Immature natural killer cell (primary cell): ENCODE results near the gene SGSH. TPM values are rescaled to one million over a fixed set of nuclear protein-coding genes. Genes with fewer than 3 reads are reported as not detected.
A peak's percentile ranks its signal among the peaks of the same experiment; 100 is the strongest.
"Not testable (repeated sequence)": the region's sequence is repeated elsewhere in the genome, so short reads cannot be mapped to it uniquely, and the experiment has no call there.

Source experiments
- DNase-seq, 3 donors: peaks; one replicate each; pipeline ENCODE4 v3.0.0; 2022; ENCODE audit warnings: mixed read lengths in 1 of 3
- H3K27ac Mint-ChIP-seq, 6 donors: one replicate each; pipeline ENCODE4 v1.8.0; 2020; ENCODE audit warnings: mixed read lengths in 6 of 6, mild to moderate bottlenecking in 5 of 6, inconsistent platforms in 4 of 6, moderate library complexity in 3 of 6
- H3K27me3 Mint-ChIP-seq, 3 donors: one replicate each; pipeline ENCODE4 v1.8.0; 2020 to 2021; ENCODE audit warnings: low read depth in 3 of 3, mild to moderate bottlenecking in 3 of 3, mixed read lengths in 3 of 3, moderate library complexity in 3 of 3, inconsistent platforms in 1 of 3
- H3K36me3 Mint-ChIP-seq, 3 donors: one replicate each; pipeline ENCODE4 v1.8.0; 2020; ENCODE audit warnings: mixed read lengths in 3 of 3, inconsistent platforms in 2 of 3, mild to moderate bottlenecking in 2 of 3
- H3K4me1 Mint-ChIP-seq, 2 donors: one replicate each; pipeline ENCODE4 v1.8.0; 2020; ENCODE audit warnings: inconsistent platforms in 2 of 2, mild to moderate bottlenecking in 2 of 2, mixed read lengths in 2 of 2, moderate library complexity in 1 of 2
- H3K4me3 Mint-ChIP-seq, 5 donors: one replicate each; pipeline ENCODE4 v1.8.0; 2020; ENCODE audit warnings: mild to moderate bottlenecking in 5 of 5, mixed read lengths in 5 of 5, inconsistent platforms in 3 of 5, moderate library complexity in 3 of 5
- H3K9me3 Mint-ChIP-seq, 6 donors: one replicate each; pipeline ENCODE4 v1.8.0; 2020; ENCODE audit warnings: mild to moderate bottlenecking in 6 of 6, mixed read lengths in 6 of 6, inconsistent platforms in 4 of 6, moderate library complexity in 3 of 6
- polyA plus RNA-seq, 3 donors: library from polyadenylated mRNA; unstranded; fragments of 300-500 nt; fragmentation: Illumina TruSeq; gene quantifications; one replicate each; pipeline ENCODE4 v1.2.3, GENCODE V29; 2021

Gene SGSH
- polyA plus RNA-seq, 3 donors from 2014 or later: 22.6 to 32.7 (median 26.8) TPM

DNA sequence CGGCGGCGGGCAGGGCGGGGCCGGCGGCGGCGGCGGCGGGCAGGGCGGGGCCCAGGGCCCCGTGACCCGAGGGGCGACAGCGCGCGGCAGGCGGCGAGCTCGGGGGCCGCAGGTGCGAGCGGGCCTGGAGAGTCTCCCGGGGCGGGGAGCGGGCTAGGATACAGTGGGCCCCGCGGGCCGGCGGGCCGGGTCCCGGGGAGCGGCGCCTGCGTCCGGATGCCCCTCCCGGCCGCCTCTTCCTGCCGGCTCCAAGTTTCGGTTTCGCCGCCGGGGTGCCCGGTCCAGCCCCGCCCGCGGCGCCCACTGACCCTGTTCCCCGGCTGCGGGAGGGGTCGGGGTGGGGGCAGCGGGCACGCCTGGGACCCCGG lies 40.6 kb upstream of the SGSH start, which contains the start of gene RNF213:
TSS of gene RNF213 (plus strand) at position 62 of the 368 bp plus-strand sequence. CDS start 2,830 bp downstream, outside the sequence.
- Mint-ChIP-seq H3K27me3 (peaks cover 10 to 25% (median 17%) of the 10 kb centered on the region in 3 donors), H3K4me1 (peaks cover 42 to 43% of the 10 kb centered on the region in 2 donors), H3K27ac (peak within 1 kb of the TSS; percentile 94 to 99 (median 97)), H3K9me3 (no peaks in the 10 kb centered on the region), H3K4me3 (peak within 1 kb of the TSS; percentile 89 to 98 (median 91)), H3K36me3 (peaks cover 3% of the 10 kb centered on the region in 3 donors)
- DNase-seq: peak; percentile 67 to 72 (median 68)

DNA sequence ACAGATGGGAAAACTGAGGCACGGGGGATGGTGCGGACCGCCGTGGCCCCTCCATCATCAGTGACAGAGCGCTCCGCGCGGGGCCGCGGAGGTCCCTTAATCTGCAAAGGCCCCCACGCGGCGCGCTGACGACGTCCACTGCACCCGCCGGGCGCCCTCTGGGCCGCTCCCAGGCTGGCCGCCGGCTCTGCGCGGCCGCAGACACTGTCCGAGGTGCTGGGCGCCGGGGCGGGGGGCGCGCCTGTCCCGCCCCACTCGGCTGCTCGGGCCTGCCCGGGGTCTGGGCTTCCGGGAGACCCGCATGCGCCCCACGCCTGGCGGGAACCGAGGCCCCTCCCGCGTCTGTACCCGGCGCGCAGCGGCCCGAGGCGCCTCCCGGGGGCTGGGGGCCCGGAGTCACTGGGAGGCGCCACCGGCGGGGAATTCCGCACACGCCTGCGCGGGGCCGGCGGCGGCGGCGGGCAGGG lies 40.0 kb upstream of the SGSH start:
- peak overlapping the region; percentile 81 to 91 (median 85) for H3K4me3 Mint-ChIP-seq
- no peaks in the 10 kb centered on the region for H3K9me3 Mint-ChIP-seq
- DNase-seq: peak; percentile 76 to 81 (median 80)
- no peaks in the 10 kb centered on the region for H3K36me3 Mint-ChIP-seq
- H3K27me3 Mint-ChIP-seq: peaks cover 10 to 23% (median 13%) of the 10 kb centered on the region in 3 donors
- peak overlapping the region; percentile 78 to 97 (median 95) for H3K27ac Mint-ChIP-seq
- peaks cover 40 to 42% of the 10 kb centered on the region in 2 donors for H3K4me1 Mint-ChIP-seq

DNA sequence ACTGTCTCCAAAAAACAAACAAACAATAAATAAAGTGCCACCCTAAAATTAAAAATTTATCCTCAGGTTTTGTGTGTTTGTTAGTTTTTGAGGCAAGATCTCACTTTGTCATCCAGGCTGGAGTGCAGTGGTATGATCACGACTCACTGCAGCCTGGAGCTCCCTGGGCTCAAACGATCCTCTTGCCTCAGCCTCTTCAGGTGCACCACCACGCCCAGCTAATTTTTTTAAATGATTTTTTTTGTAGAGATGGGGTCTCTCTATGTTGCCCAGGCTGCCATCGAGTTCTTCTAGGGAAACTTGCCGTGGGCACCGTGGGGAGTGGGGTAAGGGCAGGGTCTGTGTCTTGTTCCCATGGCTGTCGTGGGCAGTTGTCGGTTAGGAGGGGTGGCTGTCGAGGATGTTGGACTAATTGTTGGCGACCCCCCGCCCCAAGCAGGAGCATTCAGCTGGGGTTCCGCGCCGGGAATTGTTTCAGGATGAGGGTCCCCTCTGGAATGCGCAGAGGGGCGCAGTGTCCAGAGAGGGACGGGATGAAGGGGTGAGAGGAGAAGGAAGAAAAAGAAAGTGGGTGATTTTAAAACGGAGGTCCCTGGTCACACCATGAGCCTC lies 39.4 kb upstream of the SGSH start:
- Mint-ChIP-seq H3K4me3 (peak overlapping the region; percentile 81 to 91 (median 85)), H3K4me1 (peaks cover 42% of the 10 kb centered on the region in 2 donors), H3K27me3 (peaks cover 10 to 23% (median 11%) of the 10 kb centered on the region in 3 donors), H3K36me3 (no peaks in the 10 kb centered on the region), H3K27ac (peak overlapping the region; percentile 78 to 97 (median 95)), H3K9me3 (no peaks in the 10 kb centered on the region)
- DNase-seq: no peak

DNA sequence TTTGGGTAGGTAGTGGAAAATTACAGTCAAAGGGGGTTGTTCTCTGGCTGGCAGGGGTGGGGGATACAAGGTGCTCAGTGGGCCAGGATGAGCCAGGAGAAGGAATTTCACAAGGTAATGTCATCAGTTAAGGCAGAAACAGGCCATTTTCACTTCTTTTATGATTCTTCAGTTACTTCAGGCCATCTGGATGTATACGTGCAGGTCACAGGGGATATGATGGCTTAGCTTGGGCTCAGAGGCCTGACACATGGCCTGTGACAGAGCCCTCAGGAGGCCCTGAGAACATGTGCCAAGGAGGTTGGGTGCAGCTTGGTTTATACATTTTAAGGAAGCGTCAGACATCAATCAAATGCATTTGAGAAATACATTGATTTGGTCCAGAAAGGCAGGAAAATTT lies 38.2 kb upstream of the SGSH start:
- H3K9me3 Mint-ChIP-seq, DNase-seq, H3K36me3 Mint-ChIP-seq: not testable (repeated sequence)
- Mint-ChIP-seq H3K4me3 (peak overlapping the region; percentile 64 to 91 (median 82)), H3K4me1 (peaks cover 43 to 44% of the 10 kb centered on the region in 2 donors), H3K27me3 (peaks cover 5 to 18% (median 10%) of the 10 kb centered on the region in 3 donors), H3K27ac (peak overlapping the region; percentile 71 to 97 (median 84))

DNA sequence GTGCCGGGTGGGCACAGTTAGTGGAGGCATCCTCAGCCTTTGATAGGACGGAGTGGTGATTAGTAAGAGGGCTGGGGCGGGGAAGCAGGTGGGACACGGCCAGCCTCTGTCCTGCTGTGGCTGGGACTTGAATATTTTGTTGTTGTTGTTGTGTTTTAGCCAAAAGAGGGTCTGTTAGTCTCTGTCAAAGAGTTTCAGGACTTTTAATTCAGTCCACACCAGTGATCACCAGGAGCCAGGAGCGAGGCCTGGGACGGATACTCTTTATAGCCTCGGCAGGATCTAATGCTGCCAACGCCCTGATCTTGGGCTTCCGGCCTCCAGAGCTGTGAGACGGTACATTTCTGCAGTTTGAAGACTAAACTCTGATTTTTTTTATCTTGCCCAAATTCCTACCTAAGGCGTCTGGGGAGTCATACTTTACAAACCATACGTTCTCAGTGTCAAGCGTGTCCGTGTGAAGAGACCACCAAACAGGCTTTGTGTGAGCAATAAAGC lies 37.6 kb upstream of the SGSH start:
- Mint-ChIP-seq H3K4me1 (peaks cover 41 to 46% of the 10 kb centered on the region in 2 donors), H3K36me3 (no peaks in the 10 kb centered on the region), H3K4me3 (peak overlapping the region in 2 of 5 donors; percentile 33 to 91), H3K9me3 (no peaks in the 10 kb centered on the region), H3K27ac (peak overlapping the region in 5 of 6 donors; percentile 78 to 97 (median 91)), H3K27me3 (peaks cover 5 to 18% (median 10%) of the 10 kb centered on the region in 3 donors)
- no peak for DNase-seq

DNA sequence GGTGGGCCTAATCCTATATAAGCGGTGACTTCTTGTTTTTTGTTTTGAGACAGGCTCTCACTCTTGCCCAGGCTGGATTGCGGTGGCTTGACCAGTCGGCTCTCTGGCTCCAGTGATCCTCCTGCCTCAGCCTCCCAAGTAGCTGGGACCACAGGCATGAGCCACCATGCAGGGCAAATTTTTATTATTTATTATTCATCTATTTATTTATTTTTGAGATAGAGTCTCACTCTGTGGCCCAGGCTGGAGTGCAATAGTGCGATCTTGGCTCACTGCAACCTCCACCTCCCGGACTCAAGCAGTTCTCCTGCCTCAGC lies 35.9 kb upstream of the SGSH start:
- Mint-ChIP-seq H3K9me3 (no peaks in the 10 kb centered on the region), H3K36me3 (no peaks in the 10 kb centered on the region), H3K4me1 (peaks cover 29 to 32% of the 10 kb centered on the region in 2 donors), H3K27ac (no peak overlapping the region), H3K4me3 (no peak overlapping the region), H3K27me3 (peaks cover 2 to 7% (median 5%) of the 10 kb centered on the region in 3 donors)
- DNase-seq: no peak

DNA sequence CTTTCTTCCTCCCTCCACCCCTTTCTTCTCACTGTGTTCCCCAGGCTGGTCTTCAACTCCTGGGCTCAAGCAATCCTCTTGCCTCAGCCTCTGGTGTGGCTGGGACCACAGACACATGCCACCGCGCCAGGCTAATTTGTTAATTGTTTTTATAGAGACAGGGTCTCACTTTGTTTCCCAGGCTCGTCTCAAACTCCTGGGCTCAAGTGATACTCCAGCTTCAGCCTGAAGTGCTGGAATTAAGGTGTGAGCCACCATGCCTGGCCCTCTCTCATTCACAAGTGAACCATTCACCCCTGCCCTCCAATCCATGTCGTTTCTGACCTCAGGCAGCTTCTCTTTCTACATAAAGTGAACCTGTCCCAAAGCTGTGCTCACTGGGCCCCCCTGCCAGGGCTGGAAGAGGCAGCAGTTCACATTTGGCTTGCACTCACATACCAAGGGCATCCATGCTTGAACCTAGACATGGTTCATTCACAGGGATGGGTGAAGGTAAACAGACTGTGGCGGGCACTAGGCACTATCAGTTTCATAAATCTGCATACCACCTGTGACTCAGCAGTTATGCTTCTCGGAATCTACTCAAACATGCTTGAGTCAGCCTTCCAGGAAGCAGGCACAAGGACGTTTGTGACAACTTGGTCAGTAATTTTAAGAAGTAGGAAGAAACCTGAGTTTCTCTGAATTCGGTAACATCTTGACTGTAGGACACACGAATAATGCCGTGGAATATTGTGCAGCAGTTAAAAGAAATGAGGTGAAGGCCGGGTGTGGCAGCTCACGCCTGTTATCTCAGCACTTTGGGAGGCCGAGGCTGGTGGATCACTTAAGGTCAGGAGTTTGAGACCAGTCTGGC lies 34.5 kb upstream of the SGSH start:
- Mint-ChIP-seq H3K27ac (peak overlapping the region; percentile 42 to 92 (median 84)), H3K4me3 (peak overlapping the region; percentile 33 to 77 (median 53)), H3K36me3 (no peaks in the 10 kb centered on the region), H3K27me3 (peaks cover 2 to 7% (median 4%) of the 10 kb centered on the region in 3 donors), H3K9me3 (no peaks in the 10 kb centered on the region), H3K4me1 (peaks cover 26 to 32% of the 10 kb centered on the region in 2 donors)
- DNase-seq: peak in 2 of 3 donors; percentile 26 to 55

DNA sequence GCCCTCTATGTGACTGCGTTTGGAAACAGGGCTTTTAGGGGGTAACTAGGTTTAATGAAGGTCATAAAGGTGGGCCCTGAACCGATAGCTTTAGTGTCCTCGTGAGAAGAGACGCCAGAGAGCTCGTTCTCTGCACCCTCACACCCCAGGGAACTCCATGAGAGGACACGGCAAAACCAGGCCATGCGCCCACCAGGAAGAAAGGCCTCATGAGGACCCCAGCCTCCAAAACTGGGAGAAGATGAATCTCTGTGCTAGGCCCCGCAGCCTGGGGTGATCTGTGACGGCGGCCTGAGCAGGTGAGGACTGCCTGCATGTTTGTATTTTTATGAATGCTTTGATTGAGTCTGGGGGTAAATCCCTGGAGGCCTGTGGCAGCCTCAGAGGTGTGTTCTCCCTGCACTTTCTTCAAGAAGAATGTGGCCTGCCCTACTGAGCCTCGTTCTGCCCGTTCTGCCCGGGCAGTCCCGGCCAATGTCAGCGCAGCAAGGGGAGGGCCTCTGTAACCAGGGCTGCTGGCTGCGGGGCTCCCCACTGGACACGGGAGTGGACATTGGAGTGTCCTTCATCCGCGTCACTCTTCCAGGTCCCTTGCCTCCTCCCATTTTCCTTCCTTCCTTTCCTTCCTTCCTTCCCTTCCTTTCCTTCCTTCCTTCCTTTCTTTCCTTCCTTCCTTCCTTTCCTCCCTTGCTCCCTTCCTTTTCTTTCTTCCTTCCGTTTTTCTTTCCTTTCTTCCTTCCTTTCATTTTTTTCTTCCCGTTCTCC lies 33.7 kb upstream of the SGSH start:
- DNase-seq: no peak
- Mint-ChIP-seq H3K27ac (peak overlapping the region in 4 of 6 donors; percentile 31 to 92 (median 60)), H3K4me3 (peak overlapping the region in 1 of 5 donors; percentile 7), H3K4me1 (peaks cover 21 to 30% of the 10 kb centered on the region in 2 donors), H3K36me3 (no peaks in the 10 kb centered on the region), H3K27me3 (peaks cover 1 to 5% (median 2%) of the 10 kb centered on the region in 3 donors), H3K9me3 (no peaks in the 10 kb centered on the region)

DNA sequence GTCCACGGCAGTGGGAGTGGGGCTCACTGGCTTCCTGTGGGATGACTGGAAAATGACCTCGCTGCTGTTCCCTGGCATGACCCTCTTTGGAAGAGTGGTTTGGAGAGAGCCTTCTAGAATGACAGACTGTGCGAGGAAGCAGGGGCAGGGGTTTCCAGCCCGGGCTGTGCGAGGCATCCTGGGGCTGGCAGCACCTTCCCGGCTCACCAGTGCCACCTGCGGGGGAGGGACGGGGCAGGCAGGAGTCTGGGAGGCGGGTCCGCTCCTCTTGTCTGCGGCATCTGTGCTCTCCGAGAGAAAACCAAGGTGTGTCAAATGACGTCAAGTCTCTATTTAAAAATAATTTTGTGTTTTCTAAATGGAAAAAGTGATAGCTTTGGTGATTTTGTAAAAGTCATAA lies 32.7 kb upstream of the SGSH start:
- DNase-seq: peak; percentile 60 to 72 (median 64)
- peaks cover 19 to 23% of the 10 kb centered on the region in 2 donors for H3K4me1 Mint-ChIP-seq
- H3K27me3 Mint-ChIP-seq: peaks cover 0 to 5% (median 2%) of the 10 kb centered on the region in 3 donors
- H3K4me3 Mint-ChIP-seq: no peak overlapping the region
- H3K9me3 Mint-ChIP-seq: no peaks in the 10 kb centered on the region
- no peaks in the 10 kb centered on the region for H3K36me3 Mint-ChIP-seq
- H3K27ac Mint-ChIP-seq: peak overlapping the region in 2 of 6 donors; percentile 28 to 36

DNA sequence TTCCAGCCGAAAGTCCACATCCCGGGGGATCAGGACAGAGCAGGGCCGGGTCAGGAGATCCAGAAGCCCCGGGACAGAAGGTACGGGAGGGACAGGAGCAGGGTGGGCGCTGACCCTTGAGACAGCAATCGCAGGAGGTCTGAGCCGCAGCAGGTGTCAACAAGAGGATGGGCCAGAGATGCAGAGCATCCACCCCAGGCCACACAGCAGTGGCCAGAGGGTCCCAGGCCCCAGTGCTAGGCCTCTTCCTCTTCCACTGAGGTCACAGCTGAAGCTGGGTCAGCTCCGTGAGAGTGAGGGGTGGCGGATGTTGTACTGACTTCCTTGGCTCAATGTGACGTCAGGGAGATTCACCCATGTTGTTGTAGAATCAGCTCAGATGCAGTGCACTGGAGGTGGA lies 31.8 kb upstream of the SGSH start:
- Mint-ChIP-seq H3K9me3 (no peaks in the 10 kb centered on the region), H3K27ac (no peak overlapping the region), H3K36me3 (no peaks in the 10 kb centered on the region), H3K4me3 (no peak overlapping the region), H3K4me1 (peaks cover 19 to 23% of the 10 kb centered on the region in 2 donors), H3K27me3 (peaks cover 0 to 5% (median 2%) of the 10 kb centered on the region in 3 donors)
- no peak for DNase-seq

DNA sequence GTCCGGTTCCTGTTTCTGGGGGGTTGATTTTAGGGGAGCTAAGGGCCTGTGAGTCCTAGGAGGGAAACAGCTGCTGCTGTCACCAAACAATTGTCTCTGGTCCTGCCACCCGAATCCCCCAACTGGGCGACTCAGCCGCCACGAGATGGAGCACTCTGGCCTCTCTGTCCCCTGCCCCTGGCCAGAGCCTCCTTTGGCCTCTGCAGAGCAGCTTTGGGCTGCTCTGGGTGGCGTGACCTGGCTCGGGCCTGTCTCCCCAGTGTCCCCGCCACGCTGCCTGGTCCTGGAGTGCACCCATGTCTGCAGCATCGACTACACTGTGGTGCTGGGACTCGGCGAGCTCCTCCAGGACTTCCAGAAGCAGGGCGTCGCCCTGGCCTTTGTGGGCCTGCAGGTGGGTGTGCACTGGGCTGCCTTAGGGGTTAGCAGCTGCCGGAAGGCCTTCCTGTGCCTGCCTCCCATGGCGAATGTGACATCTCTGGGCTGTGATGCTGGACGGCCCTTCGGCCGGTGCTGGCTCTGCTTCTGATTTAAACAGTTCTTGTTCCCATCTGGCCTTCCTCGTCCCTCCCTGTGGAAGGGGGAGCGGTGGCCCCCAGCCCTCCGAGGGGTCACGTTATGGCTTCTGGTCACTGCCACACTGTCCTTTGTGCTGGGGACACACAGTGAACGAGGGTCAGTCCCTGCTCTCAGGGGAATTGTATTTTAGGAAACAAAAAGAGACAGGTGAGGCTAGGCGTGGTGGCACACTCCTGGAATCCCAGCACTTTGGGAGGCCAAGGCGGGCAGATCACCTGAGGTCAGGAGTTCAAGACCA lies 29.0 kb upstream of the SGSH start:
- DNase-seq: no peak
- Mint-ChIP-seq H3K27ac (no peak overlapping the region), H3K27me3 (peaks cover 0 to 3% (median 0%) of the 10 kb centered on the region in 3 donors), H3K9me3 (no peaks in the 10 kb centered on the region), H3K4me3 (no peak overlapping the region), H3K36me3 (peaks cover 0 to 4% (median 0%) of the 10 kb centered on the region in 3 donors), H3K4me1 (peaks cover 5 to 9% of the 10 kb centered on the region in 2 donors)

DNA sequence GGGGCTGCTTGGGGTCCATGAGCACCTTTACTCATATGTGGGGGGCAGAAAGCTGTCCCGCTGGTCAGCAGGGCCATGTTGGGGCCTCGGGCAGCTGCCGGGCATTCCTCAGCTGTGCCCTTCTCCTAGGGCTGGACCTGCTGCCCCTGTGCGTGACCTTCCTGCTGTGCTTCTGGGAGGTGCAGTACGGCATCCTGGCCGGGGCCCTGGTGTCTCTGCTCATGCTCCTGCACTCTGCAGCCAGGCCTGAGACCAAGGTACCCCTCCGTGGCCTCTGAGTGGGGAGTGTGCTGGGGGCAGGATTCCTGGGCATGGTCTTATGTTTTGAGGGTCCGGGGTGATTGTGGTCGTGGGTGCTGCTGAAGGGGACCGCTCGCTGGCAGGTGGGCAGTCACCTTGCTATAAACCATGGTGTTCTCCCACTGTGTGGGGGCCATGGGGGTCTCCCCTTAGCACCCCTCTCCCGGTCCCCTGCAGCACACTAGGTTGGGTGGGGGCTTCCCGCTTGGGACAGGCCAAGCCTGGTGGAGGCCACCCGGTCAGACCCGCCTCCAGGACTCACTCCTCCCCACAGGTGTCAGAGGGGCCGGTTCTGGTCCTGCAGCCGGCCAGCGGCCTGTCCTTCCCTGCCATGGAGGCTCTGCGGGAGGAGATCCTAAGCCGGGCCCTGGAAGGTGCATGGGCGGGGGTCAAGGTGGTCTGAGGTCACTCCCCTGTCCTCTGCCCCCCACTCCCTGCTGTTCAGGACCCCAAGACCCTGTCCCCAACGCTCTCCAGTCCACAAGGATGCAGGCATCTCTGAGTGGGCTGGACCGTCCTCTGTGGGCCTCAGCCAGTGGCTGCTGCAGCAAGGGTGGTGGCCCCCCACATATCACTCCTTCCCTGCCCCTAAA lies 28.1 kb upstream of the SGSH start:
- Mint-ChIP-seq H3K27ac (no peak overlapping the region), H3K36me3 (peaks cover 0 to 4% (median 0%) of the 10 kb centered on the region in 3 donors), H3K27me3 (peaks cover 0 to 3% (median 0%) of the 10 kb centered on the region in 3 donors), H3K4me1 (peaks cover 2 to 4% of the 10 kb centered on the region in 2 donors), H3K4me3 (no peak overlapping the region), H3K9me3 (no peaks in the 10 kb centered on the region)
- no peak for DNase-seq
